ENCODE measurements around the gene MBD3L1. TPM values are rescaled to one million over a fixed set of nuclear protein-coding genes. Genes with fewer than 3 reads are reported as not detected.
A peak's percentile ranks its signal among the peaks of the same experiment; 100 is the strongest.

Gene MBD3L1
- total RNA-seq: not detected
- polyA plus RNA-seq: not detected
- total RNA-seq: not detected

- H3K27ac ChIP-seq (ENCODE audit: low read depth, low read length): peak within 1 kb of the TSS; percentile 93
- POLR2A ChIA-PET: no interaction called here
- H3K27ac Mint-ChIP-seq: peak within 1 kb of the TSS; percentile 93 to 99 (median 96)
- H3K27me3 Mint-ChIP-seq: peaks cover 0 to 16% (median 0%) of the 10 kb centered on the region in 5 donors
- no peaks in the 10 kb centered on the region for H3K9me3 ChIP-seq (ENCODE audit: control insufficient read depth in 2 of 3, low read length in 3 of 3)
- ATAC-seq: peak; percentile 92
- peak within 1 kb of the TSS; percentile 86 to 98 (median 90) for H3K4me3 Mint-ChIP-seq
- H3K36me3 ChIP-seq (ENCODE audit: control insufficient read depth in 2 of 3, insufficient read depth in 3 of 3, low read length in 3 of 3): no peaks in the 10 kb centered on the region
- peaks cover 0 to 17% (median 1%) of the 10 kb centered on the region in 11 donors for H3K9me3 Mint-ChIP-seq
- peaks cover 6 to 38% (median 24%) of the 10 kb centered on the region in 7 donors for H3K4me1 Mint-ChIP-seq
- peak; percentile 99 to 100 (median 99) for DNase-seq
- peaks cover 9 to 11% of the 10 kb centered on the region in 2 donors for H3K4me1 ChIP-seq (ENCODE audit: control insufficient read depth in 2 of 2, insufficient read depth in 2 of 2, low read length in 2 of 2)
- CTCF ChIA-PET: interaction anchor here (0.6 kb wide), 1 partner anchor 9 kb away, joined by 4 read pairs; no protein-coding TSS in a partner anchor
- H3K36me3 Mint-ChIP-seq: peaks cover 5 to 21% (median 13%) of the 10 kb centered on the region in 5 donors
- intact Hi-C loops (cut with micrococcal nuclease): loop anchor here (1.0 to 10.0 kb wide), 13 partner anchors 138 to 987 kb away; partner anchors contain the start of genes FBXL12 (in 2 of the 2), ACTL9 (in 1 of the 2), RAB11B (in 1 of the 2) and ZNF266 (in 1 of the 2)
- peak within 1 kb of the TSS; percentile 79 for H3K4me3 ChIP-seq (ENCODE audit: low read length)
- H3K27me3 ChIP-seq (ENCODE audit: control insufficient read depth in 2 of 2, insufficient read depth in 2 of 2, low read length in 2 of 2): no peaks in the 10 kb centered on the region
Observed at GRCh38 chr19:8832132-8833021, at the start of gene MBD3L1, which contains the start of gene ZNF558. Gene MBD3L1, plus strand, starts transcription at chr19:8832377. Its CDS starts 10,302 bp downstream, at chr19:8842679. Gene ZNF558, minus strand, starts transcription at chr19:8832304. Its CDS starts 9,645 bp downstream, at chr19:8822659.

- Histone ChIP-seq H3K27me3 (ENCODE audit: control insufficient read depth in 2 of 2, insufficient read depth in 2 of 2, low read length in 2 of 2) (no peaks in the 10 kb centered on the region), H3K4me3 (ENCODE audit: low read length) (no peak overlapping the region), H3K36me3 (ENCODE audit: control insufficient read depth in 2 of 3, insufficient read depth in 3 of 3, low read length in 3 of 3) (no peaks in the 10 kb centered on the region), H3K4me1 (ENCODE audit: control insufficient read depth in 2 of 2, insufficient read depth in 2 of 2, low read length in 2 of 2) (no peaks in the 10 kb centered on the region), H3K27ac (ENCODE audit: low read depth, low read length) (no peak overlapping the region), H3K9me3 (ENCODE audit: control insufficient read depth in 2 of 3, low read length in 3 of 3) (no peaks in the 10 kb centered on the region)
- no peak for DNase-seq
- intact Hi-C loops (cut with micrococcal nuclease): no loop called here
- H3K9me3 Mint-ChIP-seq: peaks cover 0 to 45% (median 22%) of the 10 kb centered on the region in 11 donors
- ChIA-PET POLR2A (no interaction called here), CTCF (no interaction called here)
- no peak for ATAC-seq
- H3K4me3 Mint-ChIP-seq: no peak overlapping the region
- peaks cover 0 to 9% (median 0%) of the 10 kb centered on the region in 5 donors for H3K27me3 Mint-ChIP-seq
- no peak overlapping the region for H3K27ac Mint-ChIP-seq
- peaks cover 0 to 10% (median 6%) of the 10 kb centered on the region in 5 donors for H3K36me3 Mint-ChIP-seq
- H3K4me1 Mint-ChIP-seq: no peaks in the 10 kb centered on the region
Observed at GRCh38 chr19:8794823-8795222, 37.4 kb upstream of the MBD3L1 start.

DNA sequence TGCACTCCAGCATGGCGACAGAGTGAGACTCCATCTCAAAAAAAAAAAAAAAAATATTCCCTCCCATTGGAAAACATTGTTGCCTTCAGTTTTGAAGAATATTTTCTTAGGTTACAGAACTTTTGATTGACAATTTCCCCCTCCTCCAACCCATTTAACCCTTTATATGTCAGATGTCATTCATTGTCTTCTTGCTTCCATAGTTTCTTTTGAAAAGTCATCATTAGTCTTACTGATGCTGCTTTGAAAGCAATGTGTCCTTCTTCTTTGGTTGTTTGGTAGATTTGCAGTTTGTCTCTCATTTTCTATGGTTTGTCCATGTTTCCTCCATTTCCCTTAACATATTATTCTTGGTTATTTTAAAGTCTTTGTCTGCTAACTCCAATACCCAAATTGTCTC, 25.5 kb upstream of the MBD3L1 start:
- POLR2A ChIA-PET: no interaction called here
- no peak overlapping the region for H3K4me3 ChIP-seq (ENCODE audit: low read length)
- Mint-ChIP-seq H3K27ac (no peak overlapping the region), H3K4me1 (no peaks in the 10 kb centered on the region), H3K36me3 (peaks cover 31 to 61% (median 58%) of the 10 kb centered on the region in 5 donors), H3K9me3 (peaks cover 9 to 92% (median 68%) of the 10 kb centered on the region in 11 donors), H3K27me3 (no peaks in the 10 kb centered on the region), H3K4me3 (peak overlapping the region in 1 of 10 donors; percentile 39)
- no peaks in the 10 kb centered on the region for H3K27me3 ChIP-seq (ENCODE audit: control insufficient read depth in 2 of 2, insufficient read depth in 2 of 2, low read length in 2 of 2)
- H3K36me3 ChIP-seq (ENCODE audit: control insufficient read depth in 2 of 3, insufficient read depth in 3 of 3, low read length in 3 of 3): peaks cover 11 to 48% (median 12%) of the 10 kb centered on the region in 3 experiments
- no peak overlapping the region for H3K27ac ChIP-seq (ENCODE audit: low read depth, low read length)
- peaks cover 16 to 72% (median 22%) of the 10 kb centered on the region in 3 experiments for H3K9me3 ChIP-seq (ENCODE audit: control insufficient read depth in 2 of 3, low read length in 3 of 3)
- DNase-seq: no peak
- H3K4me1 ChIP-seq (ENCODE audit: control insufficient read depth in 2 of 2, insufficient read depth in 2 of 2, low read length in 2 of 2): no peaks in the 10 kb centered on the region
- ATAC-seq: no peak
- CTCF ChIA-PET: no interaction called here
- intact Hi-C loops (cut with micrococcal nuclease): no loop called here

DNA sequence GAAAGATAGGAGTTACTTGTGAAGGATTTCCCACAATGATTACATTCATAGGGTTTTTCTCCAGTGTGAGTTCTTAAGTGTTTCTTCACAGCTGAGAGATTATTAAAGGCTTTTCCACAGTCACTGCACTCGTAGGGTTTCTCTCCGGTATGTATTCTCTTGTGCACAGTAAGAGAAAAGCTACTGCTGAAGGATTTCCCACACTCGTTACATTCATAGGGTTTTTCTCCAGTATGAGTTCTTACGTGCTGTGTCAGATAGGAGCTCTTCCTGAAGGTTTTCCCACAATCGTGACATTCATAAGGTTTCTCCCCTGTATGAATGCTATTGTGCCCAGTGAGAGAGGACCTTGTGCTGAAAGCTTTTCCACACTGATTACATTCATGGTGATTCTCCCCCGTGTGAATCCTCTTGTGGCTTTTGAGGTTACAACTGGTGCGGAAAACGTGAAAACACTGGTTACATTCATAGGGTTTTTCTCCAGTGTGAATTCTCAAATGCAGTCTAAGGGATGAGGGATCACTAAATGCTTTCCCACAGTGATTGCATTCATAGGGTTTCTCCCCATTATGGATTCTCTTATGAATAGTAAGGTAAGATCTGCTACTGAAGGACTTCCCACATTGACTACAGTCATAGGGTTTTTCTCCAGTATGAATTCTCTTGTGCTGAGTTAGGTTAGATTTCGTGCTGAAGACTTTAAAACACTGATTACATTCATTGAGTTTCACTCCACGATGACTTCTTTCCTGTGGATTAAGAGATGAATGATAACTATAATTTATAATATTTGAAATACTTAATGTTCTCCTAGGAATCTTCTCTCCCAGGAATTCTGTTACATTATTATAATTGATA, 20.6 kb upstream of the MBD3L1 start:
- H3K4me3 ChIP-seq (ENCODE audit: low read length): no peak overlapping the region
- Mint-ChIP-seq H3K4me3 (no peak overlapping the region), H3K9me3 (peaks cover 8 to 95% (median 83%) of the 10 kb centered on the region in 11 donors)

DNA sequence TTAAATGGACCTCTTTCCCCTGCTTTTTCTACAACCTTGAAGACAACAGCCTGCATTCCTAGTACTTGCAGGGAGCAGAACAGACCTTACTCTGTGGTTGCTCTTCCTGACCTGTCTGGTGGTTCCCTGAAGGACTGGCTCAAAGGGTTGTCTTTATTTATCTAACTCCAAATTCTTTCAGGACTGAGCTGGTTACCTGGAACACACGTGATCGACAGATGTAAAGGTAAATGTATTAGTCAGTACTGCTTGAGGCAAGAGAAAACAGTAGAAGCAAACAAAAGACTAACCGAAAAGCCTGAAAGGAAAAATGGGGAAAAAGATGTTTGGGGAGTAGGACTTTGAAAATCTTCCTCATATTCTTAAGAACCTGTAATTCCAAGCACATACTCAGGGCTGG, 18.0 kb upstream of the MBD3L1 start:
- POLR2A ChIA-PET: no interaction called here
- CTCF ChIA-PET: no interaction called here
- DNase-seq (no peak), ATAC-seq (no peak)
- Histone ChIP-seq H3K27ac (ENCODE audit: low read depth, low read length) (no peak overlapping the region), H3K9me3 (ENCODE audit: control insufficient read depth in 2 of 3, low read length in 3 of 3) (peaks cover 17 to 82% (median 40%) of the 10 kb centered on the region in 3 experiments), H3K27me3 (ENCODE audit: control insufficient read depth in 2 of 2, insufficient read depth in 2 of 2, low read length in 2 of 2) (no peaks in the 10 kb centered on the region), H3K36me3 (ENCODE audit: control insufficient read depth in 2 of 3, insufficient read depth in 3 of 3, low read length in 3 of 3) (peaks cover 39 to 89% (median 46%) of the 10 kb centered on the region in 3 experiments), H3K4me3 (ENCODE audit: low read length) (no peak overlapping the region), H3K4me1 (ENCODE audit: control insufficient read depth in 2 of 2, insufficient read depth in 2 of 2, low read length in 2 of 2) (no peaks in the 10 kb centered on the region)
- Mint-ChIP-seq H3K4me1 (peaks cover 0 to 3% (median 0%) of the 10 kb centered on the region in 7 donors), H3K27me3 (no peaks in the 10 kb centered on the region), H3K4me3 (no peak overlapping the region), H3K27ac (no peak overlapping the region), H3K36me3 (peaks cover 59 to 94% (median 87%) of the 10 kb centered on the region in 5 donors), H3K9me3 (peaks cover 12 to 100% (median 88%) of the 10 kb centered on the region in 11 donors)
- intact Hi-C loops (cut with micrococcal nuclease): no loop called here

More for the DNA sequence above, 20.6 kb upstream of the MBD3L1 start:
- Mint-ChIP-seq H3K27ac (no peak overlapping the region), H3K36me3 (peaks cover 52 to 84% (median 79%) of the 10 kb centered on the region in 5 donors), H3K4me1 (peaks cover 0 to 3% (median 0%) of the 10 kb centered on the region in 7 donors), H3K27me3 (no peaks in the 10 kb centered on the region)
- Histone ChIP-seq H3K9me3 (ENCODE audit: control insufficient read depth in 2 of 3, low read length in 3 of 3) (peaks cover 17 to 89% (median 43%) of the 10 kb centered on the region in 3 experiments), H3K4me1 (ENCODE audit: control insufficient read depth in 2 of 2, insufficient read depth in 2 of 2, low read length in 2 of 2) (no peaks in the 10 kb centered on the region), H3K27me3 (ENCODE audit: control insufficient read depth in 2 of 2, insufficient read depth in 2 of 2, low read length in 2 of 2) (no peaks in the 10 kb centered on the region), H3K36me3 (ENCODE audit: control insufficient read depth in 2 of 3, insufficient read depth in 3 of 3, low read length in 3 of 3) (peaks cover 38 to 81% (median 43%) of the 10 kb centered on the region in 3 experiments), H3K27ac (ENCODE audit: low read depth, low read length) (no peak overlapping the region)
- ChIA-PET CTCF (no interaction called here), POLR2A (no interaction called here)
- intact Hi-C loops (cut with micrococcal nuclease): no loop called here
- no peak for DNase-seq
- no peak for ATAC-seq

- H3K4me3 Mint-ChIP-seq: peak overlapping the region in 1 of 10 donors; percentile 21
- no peak overlapping the region for H3K27ac ChIP-seq (ENCODE audit: low read depth, low read length)
- no peak for DNase-seq
Observed at GRCh38 chr19:8815780-8816179, 16.4 kb upstream of the MBD3L1 start.

More at GRCh38 chr19:8815780-8816179, 16.4 kb upstream of the MBD3L1 start:
- POLR2A ChIA-PET: interaction anchor here (0.7 kb wide), 1 partner anchor 210 kb away, joined by 4 read pairs; no protein-coding TSS in a partner anchor
- Histone ChIP-seq H3K36me3 (ENCODE audit: control insufficient read depth in 2 of 3, insufficient read depth in 3 of 3, low read length in 3 of 3) (peaks cover 39 to 98% (median 46%) of the 10 kb centered on the region in 3 experiments), H3K9me3 (ENCODE audit: control insufficient read depth in 2 of 3, low read length in 3 of 3) (peaks cover 14 to 82% (median 29%) of the 10 kb centered on the region in 3 experiments), H3K27me3 (ENCODE audit: control insufficient read depth in 2 of 2, insufficient read depth in 2 of 2, low read length in 2 of 2) (no peaks in the 10 kb centered on the region), H3K4me1 (ENCODE audit: control insufficient read depth in 2 of 2, insufficient read depth in 2 of 2, low read length in 2 of 2) (no peaks in the 10 kb centered on the region), H3K4me3 (ENCODE audit: low read length) (no peak overlapping the region)
- Mint-ChIP-seq H3K27me3 (no peaks in the 10 kb centered on the region), H3K4me1 (peaks cover 0 to 3% (median 0%) of the 10 kb centered on the region in 7 donors), H3K9me3 (peaks cover 12 to 100% (median 85%) of the 10 kb centered on the region in 11 donors), H3K27ac (no peak overlapping the region), H3K36me3 (peaks cover 60 to 100% (median 100%) of the 10 kb centered on the region in 5 donors)
- CTCF ChIA-PET: no interaction called here
- intact Hi-C loops (cut with micrococcal nuclease): no loop called here
- no peak for ATAC-seq
